ENCODE measurements around the gene GARIN5B.

Gene GARIN5B

DNA sequence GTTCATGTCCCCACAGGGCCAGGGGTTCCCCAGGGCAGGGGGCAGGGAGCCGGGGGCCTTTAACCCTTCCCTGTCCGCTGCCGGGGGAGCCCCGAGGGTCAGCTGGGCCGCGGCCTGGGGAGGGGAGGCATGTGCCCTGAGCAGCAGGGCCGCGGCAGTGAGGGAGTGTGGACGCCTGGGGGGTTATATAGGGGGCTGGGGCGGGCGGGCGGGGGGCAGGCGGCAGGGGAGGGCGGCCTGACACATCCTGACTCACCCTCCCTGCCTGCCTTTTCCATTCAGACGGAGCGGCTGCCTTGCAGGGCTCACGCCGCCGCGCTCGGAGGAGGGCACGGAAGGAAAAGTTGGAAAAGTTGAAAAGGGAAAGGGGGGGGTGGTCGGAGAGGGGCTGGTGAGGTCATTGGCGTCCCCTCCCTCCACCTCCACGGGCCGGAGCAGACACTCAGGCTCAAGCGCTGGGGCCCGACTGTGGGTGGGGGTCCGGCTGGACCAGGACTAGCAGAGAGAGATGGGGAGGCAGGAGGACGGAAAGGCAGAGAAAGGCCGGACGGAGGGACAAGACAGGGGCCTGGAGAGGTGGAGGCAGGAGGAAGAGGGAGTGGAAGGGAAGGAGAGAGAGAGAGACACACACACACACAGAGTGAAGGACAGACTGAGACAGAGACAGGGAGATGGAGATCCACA, 7.4 kb upstream of the GARIN5B start, which contains the start of gene IL11:
IL11 (minus strand) TSS at position 159 of the 684 bp plus-strand sequence; CDS start at position 6, 153 bp downstream.
- no peak for DNase-seq (ENCODE audit: low spot score)

DNA sequence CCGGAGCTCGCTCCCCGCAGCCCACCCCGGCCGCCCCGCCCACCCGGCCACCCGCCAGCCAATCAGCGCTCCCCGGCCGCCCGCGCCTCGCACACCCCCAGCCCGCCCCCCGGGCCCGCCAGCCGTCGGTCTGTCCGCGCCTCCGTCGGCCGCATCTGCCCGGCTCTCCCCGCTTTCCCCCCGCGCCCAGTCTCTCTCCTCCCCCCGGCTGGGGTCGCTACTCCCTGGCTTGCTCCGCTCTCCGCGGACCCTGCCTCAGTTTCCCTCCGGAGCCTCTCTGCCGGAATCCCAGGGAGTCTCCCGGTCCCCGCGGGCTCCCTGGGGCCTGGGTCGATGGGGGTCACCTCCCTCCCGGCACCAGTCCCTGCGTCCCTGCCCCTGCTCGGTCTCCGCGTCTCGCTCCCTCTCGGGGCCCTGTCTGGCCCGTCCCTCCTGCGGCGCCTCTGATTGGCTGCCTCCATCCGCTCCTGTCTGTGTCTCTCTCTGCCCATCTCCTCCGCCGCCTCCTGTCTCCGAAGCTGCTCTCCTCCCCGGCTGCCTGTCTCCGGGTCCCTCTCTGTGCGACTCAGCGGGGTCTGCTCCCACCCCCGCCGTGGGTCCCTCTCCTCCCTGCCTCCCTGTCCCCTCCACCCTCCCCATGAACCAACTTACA, 6.7 kb upstream of the GARIN5B start:
- no peak for DNase-seq (ENCODE audit: low spot score)

DNA sequence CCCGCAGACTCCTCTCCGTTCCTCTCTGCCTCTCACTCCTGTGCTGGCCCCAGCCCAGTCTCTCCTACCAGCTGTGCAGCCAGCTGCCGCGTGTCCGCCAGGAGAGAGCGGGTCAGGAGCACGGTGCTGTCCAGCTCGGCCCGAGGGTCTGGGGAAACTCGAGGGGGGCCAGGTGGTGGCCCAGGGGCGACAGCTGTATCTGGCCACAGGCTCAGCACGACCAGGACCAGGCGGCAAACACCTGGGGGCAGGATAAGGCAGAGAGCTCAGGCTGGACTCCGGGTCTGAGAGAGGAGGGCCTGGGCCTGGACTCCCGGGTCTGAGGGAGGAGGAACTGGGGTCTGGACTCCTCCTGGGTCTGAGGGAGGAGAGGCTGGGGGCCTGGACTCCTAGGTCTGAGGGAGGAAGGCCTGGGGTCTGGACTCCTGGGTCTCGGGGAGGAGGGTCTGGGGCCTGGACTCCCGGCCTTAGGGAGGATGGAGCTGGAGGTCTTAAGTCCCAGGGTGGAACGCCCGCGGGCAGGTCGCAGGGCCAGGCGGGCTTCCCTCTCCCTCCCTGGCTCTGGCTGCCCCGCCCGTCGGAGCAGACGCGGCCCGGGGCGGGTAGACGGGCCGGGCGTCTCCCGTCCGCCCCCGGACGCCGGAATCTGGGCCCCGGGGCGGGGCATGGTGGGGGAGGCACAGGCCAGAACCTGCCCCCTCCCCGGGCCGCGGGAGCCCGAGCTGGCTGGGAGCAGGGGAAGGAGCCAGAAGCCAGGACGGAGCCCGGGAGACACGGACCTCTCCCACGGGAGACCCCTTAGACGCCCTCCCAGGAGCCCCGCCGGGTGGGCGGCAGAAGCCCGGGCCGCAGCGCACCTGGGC, 5.9 kb upstream of the GARIN5B start:
- DNase-seq (ENCODE audit: low spot score): no peak

DNA sequence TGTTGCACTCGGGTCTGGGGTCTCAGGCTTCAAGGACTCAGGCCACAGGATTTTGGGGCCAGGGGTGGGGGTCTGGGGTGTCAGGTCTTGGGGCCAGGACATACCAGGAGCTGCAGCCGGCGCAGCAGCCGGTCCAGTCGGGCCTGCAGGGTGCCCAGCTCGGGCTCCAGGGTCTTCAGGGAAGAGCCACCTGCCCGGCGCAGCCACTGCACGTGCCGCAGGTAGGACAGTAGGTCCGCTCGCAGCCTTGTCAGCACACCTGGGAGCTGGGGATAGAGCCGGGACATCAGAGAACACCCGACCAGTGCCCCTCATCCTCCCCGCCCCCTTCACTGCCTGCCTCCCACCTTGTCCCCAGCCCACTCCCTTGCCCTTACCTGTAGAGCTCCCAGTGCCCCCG, 5.0 kb upstream of the GARIN5B start:
- DNase-seq (ENCODE audit: low spot score): no peak

DNA sequence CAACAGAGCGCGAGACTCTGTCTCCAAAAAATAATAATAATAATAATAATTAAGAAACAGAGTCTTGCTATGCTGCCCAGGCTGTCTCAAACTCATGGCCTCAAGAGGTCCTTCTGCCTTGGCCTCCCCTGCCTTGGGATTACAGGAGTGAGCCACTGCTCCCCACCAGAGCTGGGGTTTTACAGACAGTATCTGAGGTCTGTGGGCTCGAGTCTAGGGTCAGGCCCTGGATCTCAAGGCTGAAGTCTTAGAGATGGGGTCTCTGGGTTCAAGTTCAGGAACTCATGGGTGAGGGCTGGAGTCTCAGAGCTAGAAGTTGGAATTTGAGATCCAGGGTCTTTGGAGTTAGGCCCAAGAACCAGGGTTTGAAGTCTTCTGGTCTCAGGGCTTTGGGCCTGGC, 3.7 kb upstream of the GARIN5B start:
- DNase-seq (ENCODE audit: low spot score): no peak

DNA sequence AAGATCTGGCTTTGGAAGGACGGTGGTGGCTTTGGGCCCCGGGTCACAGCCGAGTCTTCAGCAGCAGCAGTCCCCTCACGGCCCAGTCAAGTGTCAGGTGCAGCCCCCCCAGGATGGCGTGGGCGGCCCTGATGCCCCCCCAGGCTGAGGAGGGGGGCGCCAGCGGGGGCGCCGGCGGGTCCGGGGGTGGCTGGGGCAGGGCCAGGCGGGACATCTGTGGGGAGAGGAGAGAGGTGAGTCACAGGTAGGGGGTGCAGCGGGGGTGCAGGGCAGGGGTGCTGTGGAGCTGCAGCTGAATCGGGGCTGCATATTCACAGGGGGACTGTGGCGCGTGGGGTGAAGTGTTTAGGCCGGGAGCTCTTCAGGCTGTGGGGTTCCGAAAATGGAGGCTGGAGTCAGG, 2.9 kb upstream of the GARIN5B start:
- no peak for DNase-seq (ENCODE audit: low spot score)

DNA sequence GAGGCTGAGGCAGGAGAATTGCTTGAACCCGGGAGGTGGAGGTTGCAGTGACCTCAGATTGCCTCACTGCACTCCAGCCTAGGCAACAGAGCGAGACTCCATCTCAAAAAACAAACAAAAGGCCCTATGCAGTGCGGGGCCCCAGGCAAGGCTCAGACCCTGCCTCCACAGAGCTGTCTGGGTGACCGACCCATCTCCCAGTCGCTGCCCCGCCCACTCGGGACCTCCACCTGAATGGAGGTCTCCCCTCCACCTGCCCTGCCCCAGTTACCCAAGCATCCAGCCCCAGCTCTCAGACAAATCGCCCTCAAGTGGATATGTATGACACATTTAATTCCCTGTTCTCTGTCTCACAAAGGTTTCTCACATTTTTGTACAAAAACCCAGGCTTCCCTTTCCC, 2.2 kb upstream of the GARIN5B start:
- DNase-seq (ENCODE audit: low spot score): no peak

DNA sequence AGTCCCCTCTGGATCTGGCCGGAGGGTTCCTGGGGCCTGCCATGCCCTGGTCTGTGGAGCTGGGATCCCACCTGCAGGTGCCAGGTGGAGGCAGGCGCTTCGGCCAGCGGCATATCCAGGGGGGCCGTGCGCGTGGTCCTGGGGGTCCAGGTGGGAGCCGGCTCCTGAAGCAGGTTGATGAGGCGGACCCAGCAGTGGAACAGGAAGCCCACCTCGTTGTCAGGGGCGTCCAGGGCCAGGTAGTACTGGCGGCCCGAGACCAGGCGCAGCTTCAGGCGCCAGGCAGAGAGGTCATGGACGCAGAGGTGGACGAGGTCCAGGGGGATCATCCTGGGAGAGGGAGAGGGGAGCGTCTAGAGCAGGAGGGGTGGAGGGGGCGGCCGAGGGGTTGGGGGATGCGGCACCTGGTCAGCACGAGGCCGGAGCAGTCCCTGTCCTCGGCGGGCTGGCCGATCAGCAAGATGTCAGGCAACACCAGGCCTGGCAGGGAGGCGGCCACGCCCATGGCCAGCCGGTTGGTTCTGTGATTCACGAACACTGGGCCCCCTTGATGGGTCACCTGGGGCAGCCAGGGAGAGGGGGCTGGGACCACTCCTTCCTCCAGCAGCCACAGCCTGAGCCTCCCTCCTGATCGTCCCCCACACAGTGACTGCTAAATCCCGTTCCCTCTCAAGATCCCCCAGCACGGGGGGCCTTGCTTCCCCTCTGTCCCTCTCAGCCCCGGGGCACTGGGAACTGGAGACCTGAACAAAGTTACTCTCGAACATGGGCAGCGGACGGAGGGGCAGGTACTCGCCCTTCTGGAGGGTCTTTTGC, 678 bp downstream of the GARIN5B start:
- no peak for DNase-seq (ENCODE audit: low spot score)

DNA sequence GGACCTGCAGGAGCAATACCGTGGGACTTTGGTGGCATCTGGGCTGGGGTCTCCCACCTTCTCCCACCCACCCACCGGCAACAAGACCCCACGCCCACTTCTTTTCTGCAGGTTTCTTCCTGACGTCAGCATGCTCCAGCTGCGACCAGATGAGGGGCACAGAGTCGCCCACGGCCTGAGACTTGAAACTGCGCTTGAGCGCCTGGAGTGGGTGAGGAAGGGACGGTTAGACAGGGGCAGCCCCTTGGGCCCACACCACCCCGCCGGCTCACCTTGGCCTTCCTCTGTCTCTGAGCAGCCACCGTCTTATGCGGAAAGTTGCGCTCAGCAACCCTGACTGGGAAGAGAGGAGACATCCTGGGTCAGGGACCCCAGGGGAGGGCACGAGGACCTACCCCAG, 2.2 kb downstream of the GARIN5B start:
- DNase-seq (ENCODE audit: low spot score): no peak

DNA sequence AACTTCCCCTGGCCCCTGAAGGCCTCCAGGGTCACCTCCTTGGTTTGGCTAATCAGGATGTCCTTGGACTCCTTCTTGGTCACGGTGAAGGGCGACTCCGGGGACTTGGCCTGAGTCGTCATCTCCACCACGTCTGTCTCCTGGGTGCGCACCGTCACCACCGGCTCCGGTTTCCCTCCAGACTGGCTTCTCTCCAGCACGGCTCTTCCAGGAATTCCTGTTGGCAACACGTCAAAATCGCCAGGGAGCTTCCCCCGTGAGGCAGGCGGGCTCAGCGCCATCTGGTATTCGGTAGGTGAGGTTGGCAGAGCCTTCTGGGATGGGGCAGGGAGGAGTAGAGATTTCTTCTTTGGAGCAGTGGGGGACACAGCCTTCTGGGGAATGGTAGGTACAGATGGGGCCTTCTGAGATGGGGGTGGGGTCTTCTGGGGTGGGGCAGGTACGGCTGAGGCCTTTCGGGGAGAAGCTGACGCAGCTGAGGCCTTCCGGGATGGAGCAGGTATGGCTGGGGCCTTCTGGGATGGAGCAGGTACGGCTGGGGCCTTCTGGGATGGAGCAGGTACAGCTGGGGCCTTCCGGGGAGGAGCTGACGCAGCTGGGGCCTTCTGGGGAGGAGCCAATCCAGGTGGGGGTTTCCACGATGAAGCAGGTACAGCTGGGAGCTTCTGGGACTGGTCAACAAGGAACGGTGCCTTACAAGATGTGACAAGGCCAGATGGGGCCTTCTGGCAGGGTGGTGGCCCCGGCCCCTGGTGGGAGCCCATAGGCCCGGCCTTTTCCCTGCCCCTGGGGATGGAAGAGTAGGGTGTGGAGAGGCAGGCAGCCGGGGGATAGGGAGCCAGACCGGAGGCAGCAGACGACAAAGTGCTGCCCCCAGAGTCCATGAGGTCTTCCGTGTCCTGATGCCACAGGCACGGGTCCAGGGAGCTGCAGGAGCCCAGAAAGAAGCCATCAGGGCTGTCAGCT, 3.8 kb downstream of the GARIN5B start:
- DNase-seq (ENCODE audit: low spot score): no peak

DNA sequence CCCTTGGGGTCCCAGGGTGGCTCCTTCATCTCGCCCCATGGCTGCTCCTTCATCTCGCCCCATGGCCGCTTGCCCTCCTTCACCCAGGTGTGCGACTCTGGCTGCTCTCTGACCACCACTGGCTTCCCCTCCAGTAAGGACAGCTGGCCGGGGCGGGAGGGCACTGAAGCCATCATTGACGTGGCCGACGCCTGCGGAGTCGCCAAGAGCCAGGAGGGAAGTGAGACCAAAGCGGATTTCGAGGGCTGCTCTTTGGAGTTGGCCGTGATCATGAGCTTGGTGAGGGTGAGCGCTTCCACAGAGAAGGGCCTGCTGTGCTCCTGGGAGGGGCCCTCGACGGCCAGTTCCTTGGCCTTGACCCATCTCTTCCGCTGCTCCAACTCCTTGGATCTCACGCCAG, 4.6 kb downstream of the GARIN5B start:
- DNase-seq (ENCODE audit: low spot score): no peak

DNA sequence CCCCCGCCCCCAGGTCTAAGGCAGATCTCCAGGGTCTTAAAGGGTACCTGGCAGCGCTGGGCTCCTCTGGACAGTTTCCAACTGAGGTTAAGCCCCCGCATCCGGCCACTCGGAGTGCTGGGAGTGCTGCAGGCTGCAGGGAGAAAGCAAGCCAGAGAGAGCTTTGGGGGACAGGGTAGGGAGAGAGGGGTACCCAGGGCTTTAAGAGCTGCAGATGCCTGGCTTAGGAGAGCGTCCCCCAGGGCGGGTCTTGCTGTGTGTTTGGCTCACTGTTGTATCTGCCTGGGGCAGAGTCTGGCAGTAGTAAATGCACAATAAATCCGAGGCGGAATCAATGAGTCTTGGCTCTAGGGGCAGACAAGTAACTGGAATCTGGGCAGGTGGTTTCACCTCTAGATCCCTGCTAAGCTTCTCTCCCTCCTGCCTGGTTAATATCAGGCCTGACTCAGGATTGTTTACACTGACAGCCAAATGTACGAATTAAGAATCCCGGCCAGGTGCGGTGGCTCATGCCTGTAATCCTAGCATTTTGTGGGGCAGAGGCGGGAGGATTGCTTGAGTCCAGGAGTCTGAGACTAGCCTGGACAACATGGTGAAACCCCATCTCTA, 7.7 kb downstream of the GARIN5B start:
- DNase-seq (ENCODE audit: low spot score): no peak

DNA sequence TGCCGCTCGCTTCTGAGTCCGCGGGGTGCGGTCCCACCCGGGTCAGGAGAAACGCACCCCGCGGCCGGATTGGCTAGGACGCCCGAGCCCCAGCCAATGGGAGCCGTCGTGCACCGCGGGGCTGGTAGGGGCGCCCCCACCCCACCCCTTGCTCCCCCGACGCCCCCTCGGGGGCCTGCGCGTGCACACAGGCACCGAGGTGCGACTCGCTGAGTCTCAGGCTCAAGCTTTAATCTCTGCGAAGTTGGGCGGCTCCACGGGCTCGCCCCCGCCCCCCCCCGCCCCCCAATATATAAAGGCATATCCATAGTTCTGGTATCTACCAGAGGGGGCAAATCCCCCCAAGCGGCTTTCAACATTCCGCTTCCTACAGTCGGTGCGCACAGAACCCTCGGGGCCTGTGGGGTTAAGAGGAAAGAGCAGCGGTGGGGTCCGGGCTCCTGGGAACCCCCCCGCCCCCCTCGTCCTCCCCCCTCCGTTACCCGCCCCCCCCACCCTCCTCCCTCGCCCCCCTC, 8.3 kb downstream of the GARIN5B start, which contains the start of gene COX6B2:
COX6B2 (minus strand) TSS at position 22 of the 515 bp plus-strand sequence. CDS start 198 bp downstream, outside the sequence.
- peak; percentile 54 for DNase-seq (ENCODE audit: low spot score)

DNA sequence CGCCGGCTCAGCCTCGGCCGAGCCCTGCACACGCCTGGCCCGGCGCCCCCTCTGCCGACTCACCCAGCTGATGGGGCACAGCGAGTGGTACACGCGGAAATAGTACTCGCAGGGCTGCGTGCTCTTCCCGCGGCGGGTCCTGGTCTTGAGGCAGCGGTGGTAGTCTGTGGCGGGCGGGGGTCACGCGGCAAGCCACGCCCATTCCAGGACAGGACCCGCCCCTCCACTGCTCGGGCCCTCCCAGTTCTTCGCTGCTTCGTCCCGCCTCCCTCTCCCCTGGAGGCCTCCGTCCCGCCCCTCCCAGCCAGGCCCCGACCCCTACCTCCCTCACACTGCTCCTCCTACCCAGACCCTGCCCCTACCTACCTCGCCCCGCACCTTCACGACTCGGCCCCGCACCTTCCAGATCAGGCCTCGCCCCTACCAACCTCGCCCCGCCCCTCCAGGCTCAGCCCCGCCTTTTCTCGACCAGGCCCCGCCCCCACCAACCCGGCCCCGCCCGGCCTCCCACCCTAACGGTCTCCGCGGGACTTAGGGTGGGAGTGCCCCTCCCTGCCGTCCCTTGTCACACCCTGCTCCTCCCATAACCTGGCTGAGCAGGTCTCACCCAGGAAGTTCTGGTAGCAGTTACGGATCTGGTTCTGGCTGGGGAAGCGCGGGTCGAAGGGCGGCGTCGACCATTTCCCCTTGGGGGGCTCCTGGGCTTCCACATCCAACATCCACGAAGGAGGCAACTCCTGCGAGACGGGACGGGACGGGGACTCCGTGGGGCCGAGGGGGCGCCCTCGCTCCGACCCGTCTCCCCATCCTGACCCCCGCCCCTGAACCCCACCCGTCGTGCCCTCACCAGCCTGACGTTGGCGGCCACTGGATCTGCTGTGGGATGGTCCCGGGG, 9.0 kb downstream of the GARIN5B start:
- peak; percentile 65 for DNase-seq (ENCODE audit: low spot score)

DNA sequence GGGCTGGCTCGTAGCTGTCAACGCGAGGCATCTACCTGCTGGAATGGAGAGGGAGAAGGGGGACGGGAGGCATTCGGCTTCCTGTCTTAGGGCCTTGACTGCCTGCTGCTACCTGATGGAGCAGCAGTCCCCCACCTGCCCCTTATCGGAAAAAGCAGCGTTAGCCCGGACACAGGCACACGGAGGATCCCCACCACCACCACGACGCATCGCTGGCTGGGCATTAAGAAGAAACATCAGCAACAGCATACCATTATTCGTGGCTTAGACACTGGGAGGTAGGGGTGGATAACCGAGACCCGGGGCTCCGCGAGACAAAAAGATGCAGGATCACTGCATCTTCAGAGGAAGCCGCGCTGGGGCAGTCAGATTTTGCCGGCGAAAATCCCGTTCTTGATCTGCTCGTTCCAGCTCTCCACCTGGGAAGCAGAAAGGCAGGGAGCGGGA, 9.7 kb downstream of the GARIN5B start:
- DNase-seq (ENCODE audit: low spot score): no peak

DNA sequence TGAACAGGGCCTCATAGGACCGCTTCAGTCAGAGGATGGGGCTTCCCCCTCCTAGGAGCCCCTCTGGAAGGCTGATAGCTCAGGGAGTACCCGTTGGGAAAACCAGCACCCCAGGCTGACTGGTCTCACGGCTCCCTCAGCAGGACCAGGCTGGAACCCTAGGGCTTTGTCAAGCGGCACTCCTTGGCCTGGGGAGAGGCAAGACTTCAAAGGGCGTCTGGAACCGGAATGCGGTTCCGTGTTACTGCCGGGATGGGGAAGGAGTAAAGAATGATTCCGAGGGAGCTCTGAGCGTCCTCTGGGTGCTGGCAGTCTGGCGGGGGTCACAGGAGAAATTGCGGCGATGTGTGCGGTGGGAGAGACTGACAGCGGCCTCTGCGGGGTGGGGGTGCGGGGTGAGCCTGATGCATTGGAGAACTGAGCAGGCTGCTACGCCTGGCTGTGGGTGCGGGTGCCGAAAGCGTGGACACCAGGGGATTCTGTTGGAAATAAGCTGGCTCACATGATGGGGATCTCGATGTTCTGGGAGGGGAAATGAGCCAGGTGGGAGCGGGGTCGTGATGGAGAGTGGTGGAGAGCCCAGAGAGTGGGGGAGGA, 10.4 kb downstream of the GARIN5B start:
- no peak for DNase-seq (ENCODE audit: low spot score)

DNA sequence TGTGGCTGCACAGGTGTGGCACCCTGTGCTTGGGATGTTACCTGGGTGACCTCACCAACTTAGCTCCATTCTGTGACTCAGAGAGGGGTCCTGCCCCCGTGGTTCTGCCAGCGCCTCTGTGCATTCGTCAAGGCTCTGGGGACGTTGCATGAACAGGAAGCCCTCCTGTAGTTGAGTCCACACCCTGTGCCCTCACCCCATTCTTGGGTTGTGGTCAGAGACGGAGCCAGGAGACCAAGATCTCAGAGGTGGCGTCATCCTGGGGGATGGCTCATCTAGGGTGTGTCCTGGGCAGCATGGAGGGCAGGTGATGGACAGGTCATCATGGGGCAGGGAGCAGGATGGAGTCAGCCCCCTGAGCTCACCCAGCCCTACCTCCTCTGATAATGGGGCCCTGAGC, 11.0 kb downstream of the GARIN5B start:
- no peak for DNase-seq (ENCODE audit: low spot score)

DNA sequence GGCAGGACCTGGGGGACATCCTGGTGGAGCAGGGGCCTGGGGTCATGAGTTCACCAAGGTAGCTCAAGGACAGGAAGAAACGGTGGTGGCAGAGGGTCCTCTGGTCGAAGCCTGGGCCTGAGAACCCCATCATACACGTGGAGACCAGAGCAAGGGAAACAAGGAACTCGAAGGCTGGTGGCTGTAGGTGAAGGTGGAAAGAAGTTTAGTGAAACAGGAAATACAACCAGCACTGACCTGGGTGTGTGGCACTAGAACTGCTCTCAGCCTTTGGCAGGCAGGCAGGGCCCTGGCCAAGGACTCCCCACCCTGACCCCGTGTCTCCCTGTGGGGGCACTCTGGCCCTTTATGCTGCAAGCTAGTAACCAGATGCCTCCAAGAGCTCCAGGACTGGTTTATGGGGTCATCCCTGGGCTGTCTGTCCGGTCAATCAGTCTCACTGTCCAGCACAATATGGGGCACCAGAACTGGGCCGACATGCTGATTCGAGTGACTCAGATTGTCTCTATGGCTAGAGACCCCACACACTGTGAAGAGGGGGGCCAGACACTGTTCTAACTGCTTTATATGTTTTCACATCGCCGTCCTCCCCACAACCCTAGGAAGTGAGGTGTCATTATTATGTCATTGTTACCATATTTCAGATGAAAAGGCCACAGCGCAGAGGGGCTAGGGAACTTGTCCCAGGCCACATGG, 12.3 kb downstream of the GARIN5B start:
- no peak for DNase-seq (ENCODE audit: low spot score)
